ENCODE results near the gene RGP1.

RGP1 gene

DNA sequence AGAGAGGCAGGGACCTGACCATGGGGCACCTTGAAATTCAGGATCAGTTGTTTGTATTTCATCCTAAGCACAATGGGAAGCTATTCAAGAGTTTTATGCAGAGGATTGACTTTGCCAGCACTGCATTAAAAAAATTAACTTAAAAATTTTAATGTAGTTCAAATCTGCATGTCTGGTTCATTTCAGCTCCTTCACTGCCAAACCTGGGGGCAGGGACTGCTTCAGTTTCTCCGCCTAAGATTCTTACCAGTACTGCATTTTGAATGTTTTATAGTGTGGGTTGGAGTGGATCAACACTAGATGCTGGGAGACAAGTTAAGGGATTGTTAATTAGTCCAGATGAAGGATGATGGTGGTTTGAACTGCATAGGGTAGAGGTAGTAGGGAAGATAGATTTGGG lies 20.7 kb downstream of the RGP1 start:
- TF ChIP-seq, protein P1, sequence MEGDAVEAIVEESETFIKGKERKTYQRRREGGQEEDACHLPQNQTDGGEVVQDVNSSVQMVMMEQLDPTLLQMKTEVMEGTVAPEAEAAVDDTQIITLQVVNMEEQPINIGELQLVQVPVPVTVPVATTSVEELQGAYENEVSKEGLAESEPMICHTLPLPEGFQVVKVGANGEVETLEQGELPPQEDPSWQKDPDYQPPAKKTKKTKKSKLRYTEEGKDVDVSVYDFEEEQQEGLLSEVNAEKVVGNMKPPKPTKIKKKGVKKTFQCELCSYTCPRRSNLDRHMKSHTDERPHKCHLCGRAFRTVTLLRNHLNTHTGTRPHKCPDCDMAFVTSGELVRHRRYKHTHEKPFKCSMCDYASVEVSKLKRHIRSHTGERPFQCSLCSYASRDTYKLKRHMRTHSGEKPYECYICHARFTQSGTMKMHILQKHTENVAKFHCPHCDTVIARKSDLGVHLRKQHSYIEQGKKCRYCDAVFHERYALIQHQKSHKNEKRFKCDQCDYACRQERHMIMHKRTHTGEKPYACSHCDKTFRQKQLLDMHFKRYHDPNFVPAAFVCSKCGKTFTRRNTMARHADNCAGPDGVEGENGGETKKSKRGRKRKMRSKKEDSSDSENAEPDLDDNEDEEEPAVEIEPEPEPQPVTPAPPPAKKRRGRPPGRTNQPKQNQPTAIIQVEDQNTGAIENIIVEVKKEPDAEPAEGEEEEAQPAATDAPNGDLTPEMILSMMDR (IDR thresholded peaks at IDR 0.05; ENCODE audit: unreplicated experiment in 3 of 3): no peak
- H3K4me1 Mint-ChIP-seq: peaks cover under 1% of the 10 kb centered on the region
- no peak overlapping the region for H3K4me3 Mint-ChIP-seq
- no peaks in the 10 kb centered on the region for H3K9me3 Mint-ChIP-seq
- H3K27ac Mint-ChIP-seq: no peak overlapping the region
- H3K27me3 Mint-ChIP-seq (ENCODE audit: low read depth): no peaks in the 10 kb centered on the region
- no peaks in the 10 kb centered on the region for H3K36me3 Mint-ChIP-seq (ENCODE audit: low read depth)

- Mint-ChIP-seq H3K27me3 (ENCODE audit: low read depth) (no peaks in the 10 kb centered on the region), H3K27ac (no peak overlapping the region), H3K4me1 (peaks cover 13% of the 10 kb centered on the region), H3K9me3 (no peaks in the 10 kb centered on the region), H3K4me3 (no peak overlapping the region), H3K36me3 (ENCODE audit: low read depth) (no peaks in the 10 kb centered on the region)
- TF ChIP-seq, protein P1 (IDR thresholded peaks at IDR 0.05; ENCODE audit: unreplicated experiment in 3 of 3): no peak
Measured at GRCh38 chr9:35771075-35771433, 22.0 kb downstream of the RGP1 start.

DNA sequence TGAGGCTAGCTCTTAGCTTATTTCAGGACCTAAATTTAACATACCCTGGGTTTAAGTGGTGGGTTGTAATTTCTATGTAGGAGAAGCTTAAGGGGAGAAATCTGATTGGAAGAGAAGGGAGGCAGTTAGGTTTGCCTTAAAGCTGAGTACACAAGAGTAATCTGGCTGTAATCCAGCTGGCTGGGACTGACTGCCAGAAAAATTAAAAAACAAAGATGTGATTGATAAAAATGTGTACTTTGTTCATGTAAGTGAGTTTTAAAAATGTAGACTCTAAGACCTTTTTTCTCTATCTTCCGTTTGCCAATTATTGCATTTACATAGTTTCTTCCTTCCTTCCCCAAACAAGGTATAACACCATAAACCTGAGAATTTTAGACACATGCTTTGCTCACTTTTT lies 22.4 kb downstream of the RGP1 start:
- no peak overlapping the region for H3K27ac Mint-ChIP-seq
- TF ChIP-seq, protein P1 (IDR thresholded peaks at IDR 0.05; ENCODE audit: unreplicated experiment in 3 of 3): no peak

GRCh38 chr9:35771943-35772342 lies 22.9 kb downstream of the RGP1 start:
- Mint-ChIP-seq H3K27me3 (ENCODE audit: low read depth) (no peaks in the 10 kb centered on the region), H3K4me3 (no peak overlapping the region), H3K9me3 (no peaks in the 10 kb centered on the region), H3K4me1 (peaks cover 16% of the 10 kb centered on the region), H3K27ac (no peak overlapping the region), H3K36me3 (ENCODE audit: low read depth) (no peaks in the 10 kb centered on the region)
- TF ChIP-seq, protein P1 (IDR thresholded peaks at IDR 0.05; ENCODE audit: unreplicated experiment in 3 of 3): no peak

More for the DNA sequence above, 22.4 kb downstream of the RGP1 start:
- H3K9me3 Mint-ChIP-seq: no peaks in the 10 kb centered on the region
- H3K4me3 Mint-ChIP-seq: no peak overlapping the region
- H3K36me3 Mint-ChIP-seq (ENCODE audit: low read depth): no peaks in the 10 kb centered on the region
- peaks cover 16% of the 10 kb centered on the region for H3K4me1 Mint-ChIP-seq
- no peaks in the 10 kb centered on the region for H3K27me3 Mint-ChIP-seq (ENCODE audit: low read depth)

DNA sequence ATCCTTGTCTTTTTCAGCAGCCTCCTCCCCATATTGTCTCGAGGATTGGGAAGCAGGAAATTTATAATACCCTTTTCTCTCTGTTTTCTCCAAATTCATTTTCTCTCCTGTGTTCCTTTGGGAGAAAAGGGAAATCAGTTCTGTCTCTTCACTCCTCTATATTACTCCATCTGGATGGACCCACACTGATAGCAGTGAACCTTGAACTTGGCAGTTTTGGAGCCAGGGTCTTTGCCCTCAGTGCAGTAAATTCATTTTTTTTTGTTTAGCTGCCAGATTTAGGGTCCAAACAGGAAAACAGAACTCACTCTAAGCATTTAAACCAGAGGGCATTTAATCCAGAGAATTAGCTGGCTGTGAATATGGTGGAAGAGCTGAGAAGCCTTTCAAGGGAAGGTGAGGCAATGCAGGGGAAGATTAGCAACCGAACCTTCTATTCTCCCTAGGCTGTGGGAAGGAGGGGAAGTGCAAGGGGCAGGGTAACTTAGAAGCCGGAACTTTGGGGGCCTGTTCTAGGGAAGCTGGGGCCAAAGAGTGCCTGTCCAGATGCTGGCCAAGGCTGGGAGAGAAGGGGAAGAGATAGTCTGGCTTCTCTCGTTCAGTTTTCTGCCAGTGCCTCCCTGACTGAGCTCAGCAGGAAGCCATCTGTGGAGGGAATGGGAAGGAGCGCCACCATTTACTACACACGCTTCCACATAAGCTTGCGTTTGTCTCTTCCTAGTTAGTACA lies 26.0 kb downstream of the RGP1 start:
- peak overlapping the region; percentile 71 to 74 (median 74) for H3K27ac Mint-ChIP-seq
- H3K27me3 Mint-ChIP-seq (ENCODE audit: low read depth): peaks cover 4% of the 10 kb centered on the region
- TF ChIP-seq, protein P1 (IDR thresholded peaks at IDR 0.05; ENCODE audit: unreplicated experiment in 3 of 3): no peak
- H3K9me3 Mint-ChIP-seq: no peaks in the 10 kb centered on the region
- no peaks in the 10 kb centered on the region for H3K36me3 Mint-ChIP-seq (ENCODE audit: low read depth)
- H3K4me1 Mint-ChIP-seq: peaks cover 16% of the 10 kb centered on the region
- H3K4me3 Mint-ChIP-seq: no peak overlapping the region

DNA sequence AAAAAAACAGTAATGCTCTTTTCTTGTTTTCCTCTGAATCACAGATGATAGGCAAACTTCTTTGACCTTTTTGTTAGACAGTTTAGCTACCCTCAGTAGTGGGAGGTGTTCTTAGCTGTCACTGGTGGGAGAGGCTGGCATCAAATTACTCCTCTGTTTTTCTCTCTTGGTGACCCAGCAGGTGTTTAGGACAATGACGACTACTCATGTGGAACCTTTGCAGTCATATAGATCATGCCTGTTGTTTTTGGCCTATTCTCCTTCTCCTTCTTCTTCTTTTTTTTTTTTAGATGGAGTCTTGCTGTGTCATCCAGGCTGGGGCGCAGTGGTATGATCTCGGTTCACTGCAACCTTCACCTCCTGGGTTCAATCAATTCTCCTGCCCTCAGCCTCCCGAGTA lies 26.9 kb downstream of the RGP1 start:
- TF ChIP-seq, protein P1 (IDR thresholded peaks at IDR 0.05; ENCODE audit: unreplicated experiment in 3 of 3): no peak
- Mint-ChIP-seq H3K4me3 (no peak overlapping the region), H3K9me3 (no peaks in the 10 kb centered on the region), H3K27ac (peak overlapping the region in 2 of 3 experiments; percentile 16 to 42), H3K27me3 (ENCODE audit: low read depth) (peaks cover 10% of the 10 kb centered on the region), H3K36me3 (ENCODE audit: low read depth) (no peaks in the 10 kb centered on the region), H3K4me1 (peaks cover 16% of the 10 kb centered on the region)

All from nephron (organoid).